ENCODE results near the gene HOXD1.

Gene HOXD1

DNA sequence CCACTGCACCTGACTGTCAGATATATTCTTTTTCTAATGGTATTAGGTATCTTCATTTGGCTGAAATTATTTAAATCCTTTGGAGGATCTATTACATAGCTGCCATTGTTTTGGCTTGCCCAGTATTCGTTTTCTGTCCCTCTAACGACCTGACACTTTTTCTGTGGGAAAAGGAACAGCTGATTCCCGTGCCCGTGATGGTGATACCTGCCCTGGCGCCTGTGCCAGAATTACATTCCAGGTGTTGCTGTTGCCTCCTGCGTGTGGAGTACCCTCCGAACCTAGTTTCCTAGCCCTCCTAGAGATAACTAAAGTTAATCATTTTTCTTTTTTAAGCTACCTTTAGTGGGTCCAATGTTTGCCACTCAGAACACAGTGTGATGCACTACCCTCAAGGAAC is 14.0 kb downstream of the HOXD1 start:
- no peaks in the 10 kb centered on the region for H3K36me3 Mint-ChIP-seq (ENCODE audit: low read depth)
- H3K4me1 Mint-ChIP-seq (ENCODE audit: low read depth) = no peaks in the 10 kb centered on the region
- DNase-seq (ENCODE audit: low spot score) = no peak
- peaks cover 15% of the 10 kb centered on the region for H3K27me3 Mint-ChIP-seq (ENCODE audit: low read depth)
- H3K27ac Mint-ChIP-seq = no peak overlapping the region
- no peak overlapping the region for H3K4me3 Mint-ChIP-seq
- no peaks in the 10 kb centered on the region for H3K9me3 Mint-ChIP-seq

DNA sequence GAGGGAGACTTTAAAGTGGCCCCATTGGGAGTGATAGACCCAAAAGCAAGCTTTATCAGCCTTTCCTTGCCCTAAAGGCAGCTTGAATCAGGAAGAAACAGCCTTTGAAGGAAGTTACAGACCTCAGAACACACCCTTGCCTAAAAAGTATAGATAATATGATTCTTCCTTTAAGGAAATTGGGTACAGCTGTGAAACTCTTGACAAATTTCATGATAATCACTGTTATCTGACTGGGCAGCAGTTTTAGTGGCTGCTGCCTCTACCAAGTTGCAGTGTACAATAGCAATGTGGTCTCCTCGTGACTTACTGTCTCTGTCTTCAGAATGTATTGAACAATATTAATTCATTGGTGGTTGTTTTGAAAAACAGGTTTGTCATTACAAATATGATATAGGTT is 16.7 kb downstream of the HOXD1 start:
- Mint-ChIP-seq H3K9me3 (no peaks in the 10 kb centered on the region), H3K36me3 (ENCODE audit: low read depth) (no peaks in the 10 kb centered on the region), H3K4me1 (ENCODE audit: low read depth) (no peaks in the 10 kb centered on the region), H3K4me3 (no peak overlapping the region), H3K27me3 (ENCODE audit: low read depth) (peaks cover 9% of the 10 kb centered on the region), H3K27ac (no peak overlapping the region)
- no peak for DNase-seq (ENCODE audit: low spot score)

- no peaks in the 10 kb centered on the region for H3K9me3 Mint-ChIP-seq
- no peak overlapping the region for H3K4me3 Mint-ChIP-seq
Measured at GRCh38 chr2:176206136-176206535, 17.7 kb downstream of the HOXD1 start.

DNA sequence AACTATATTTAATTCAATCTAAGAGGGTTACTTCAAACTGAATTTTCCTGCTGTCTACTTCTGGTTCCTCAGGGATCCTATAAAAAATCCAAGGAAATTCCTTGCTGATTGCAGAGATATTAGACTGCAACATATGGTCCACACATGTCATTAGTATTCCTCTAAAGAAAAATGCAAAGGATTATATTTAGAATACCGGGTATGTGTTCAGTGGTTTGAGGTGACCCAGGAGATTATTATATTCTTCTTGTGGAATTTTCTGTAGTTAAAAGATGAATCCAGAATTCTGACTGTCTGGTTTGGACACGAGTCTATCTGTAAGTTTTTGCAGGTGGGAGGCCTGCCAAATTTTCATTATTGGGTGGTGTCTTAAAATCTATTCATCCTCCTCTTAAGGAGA is 18.2 kb downstream of the HOXD1 start:
- no peaks in the 10 kb centered on the region for H3K4me1 Mint-ChIP-seq (ENCODE audit: low read depth)
- no peak overlapping the region for H3K27ac Mint-ChIP-seq
- DNase-seq (ENCODE audit: low spot score) = no peak
- H3K36me3 Mint-ChIP-seq (ENCODE audit: low read depth) = no peaks in the 10 kb centered on the region
- H3K4me3 Mint-ChIP-seq = no peak overlapping the region
- no peaks in the 10 kb centered on the region for H3K9me3 Mint-ChIP-seq
- H3K27me3 Mint-ChIP-seq (ENCODE audit: low read depth) = peaks cover 15% of the 10 kb centered on the region

More at GRCh38 chr2:176206136-176206535, 17.7 kb downstream of the HOXD1 start:
- Mint-ChIP-seq H3K27me3 (ENCODE audit: low read depth) (peaks cover 11% of the 10 kb centered on the region), H3K4me1 (ENCODE audit: low read depth) (no peaks in the 10 kb centered on the region), H3K27ac (no peak overlapping the region), H3K36me3 (ENCODE audit: low read depth) (no peaks in the 10 kb centered on the region)
- DNase-seq (ENCODE audit: low spot score) = no peak

DNA sequence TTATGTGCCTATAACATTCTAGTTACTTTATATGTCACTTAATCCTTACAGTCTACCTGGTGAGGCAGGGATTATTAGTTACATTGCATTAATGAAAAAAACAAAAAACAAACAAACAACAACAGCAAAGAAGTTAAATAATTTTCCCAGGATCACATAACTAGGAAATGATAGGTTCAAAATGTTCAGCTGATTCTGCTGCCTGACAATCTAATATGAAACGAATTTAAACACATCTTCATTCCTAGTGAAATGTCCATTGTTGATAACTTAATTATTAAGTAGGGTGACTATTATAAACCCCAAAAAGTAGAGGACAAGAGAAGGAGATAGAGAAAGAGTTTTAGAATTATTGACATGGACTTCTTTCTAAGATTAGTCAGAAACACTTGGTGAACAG is 22.6 kb downstream of the HOXD1 start:
- H3K9me3 Mint-ChIP-seq = no peaks in the 10 kb centered on the region
- no peak overlapping the region for H3K4me3 Mint-ChIP-seq
- H3K36me3 Mint-ChIP-seq (ENCODE audit: low read depth) = no peaks in the 10 kb centered on the region
- H3K27me3 Mint-ChIP-seq (ENCODE audit: low read depth) = peaks cover 13% of the 10 kb centered on the region
- H3K27ac Mint-ChIP-seq = no peak overlapping the region
- DNase-seq (ENCODE audit: low spot score) = no peak
- H3K4me1 Mint-ChIP-seq (ENCODE audit: low read depth) = no peaks in the 10 kb centered on the region

DNA sequence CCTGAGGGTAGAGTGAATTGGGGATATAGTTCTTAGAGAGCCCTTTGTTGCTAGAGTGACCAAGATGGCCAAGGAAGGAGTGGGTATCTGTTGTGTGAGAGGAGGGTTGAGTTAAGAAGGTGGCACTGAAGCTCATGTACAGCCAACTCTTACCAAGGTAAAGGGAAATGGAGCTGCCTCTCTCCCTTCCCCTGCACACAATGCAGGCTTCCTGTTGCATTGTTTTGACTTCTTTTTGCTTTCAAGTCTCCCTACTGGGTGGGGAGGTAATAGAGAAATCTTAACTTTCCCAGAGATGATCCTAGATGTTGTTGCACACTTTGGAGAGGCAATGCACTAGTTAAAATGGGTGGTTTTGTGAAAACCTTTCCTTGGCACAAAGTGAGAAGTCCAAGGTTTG is 23.8 kb downstream of the HOXD1 start:
- peaks cover 13% of the 10 kb centered on the region for H3K27me3 Mint-ChIP-seq (ENCODE audit: low read depth)
- H3K27ac Mint-ChIP-seq = no peak overlapping the region
- H3K36me3 Mint-ChIP-seq (ENCODE audit: low read depth) = no peaks in the 10 kb centered on the region
- H3K9me3 Mint-ChIP-seq = no peaks in the 10 kb centered on the region
- no peak overlapping the region for H3K4me3 Mint-ChIP-seq
- H3K4me1 Mint-ChIP-seq (ENCODE audit: low read depth) = no peaks in the 10 kb centered on the region
- no peak for DNase-seq (ENCODE audit: low spot score)

DNA sequence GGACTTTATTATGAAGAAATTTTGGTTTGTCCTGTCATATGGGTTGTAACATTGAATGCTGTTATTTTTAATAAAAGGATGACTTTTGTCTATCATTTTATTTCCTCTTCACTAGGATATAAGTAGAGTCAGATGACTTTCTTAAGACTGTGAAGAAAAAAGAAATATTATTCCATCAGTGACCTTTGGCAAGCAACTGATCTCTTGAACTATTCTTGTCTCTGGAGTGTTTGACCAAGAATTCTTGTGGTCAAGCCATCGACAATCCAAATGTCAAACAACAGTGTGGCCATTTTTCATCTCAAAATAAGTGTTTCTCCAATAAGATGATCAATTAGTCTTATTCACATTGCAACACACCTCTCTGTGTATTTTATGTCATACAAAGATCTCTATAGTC is 24.9 kb downstream of the HOXD1 start:
- no peak overlapping the region for H3K4me3 Mint-ChIP-seq
- no peaks in the 10 kb centered on the region for H3K4me1 Mint-ChIP-seq (ENCODE audit: low read depth)
- DNase-seq (ENCODE audit: low spot score) = no peak
- no peaks in the 10 kb centered on the region for H3K36me3 Mint-ChIP-seq (ENCODE audit: low read depth)
- no peaks in the 10 kb centered on the region for H3K9me3 Mint-ChIP-seq
- H3K27me3 Mint-ChIP-seq (ENCODE audit: low read depth) = peaks cover 13% of the 10 kb centered on the region
- H3K27ac Mint-ChIP-seq = no peak overlapping the region

DNA sequence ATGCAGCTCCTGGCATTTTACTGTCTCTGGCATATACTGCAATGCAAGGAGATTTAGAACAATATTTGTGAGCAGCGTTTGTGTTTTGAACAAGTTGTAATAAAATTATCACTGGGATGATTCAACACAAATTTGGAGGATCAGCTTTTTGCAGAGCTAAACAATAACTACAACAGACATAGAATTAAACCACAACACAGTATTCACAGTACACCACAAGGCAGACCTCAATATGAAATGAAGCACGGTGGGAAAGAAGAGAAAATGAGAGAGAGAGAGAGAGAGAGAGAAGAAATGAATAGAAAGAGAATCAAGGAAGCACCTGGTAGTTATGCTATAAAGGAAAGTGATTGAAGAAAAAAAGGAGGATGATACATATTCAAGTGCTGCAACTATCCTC is 39.4 kb downstream of the HOXD1 start:
- no peak for DNase-seq (ENCODE audit: low spot score)
- no peaks in the 10 kb centered on the region for H3K4me1 Mint-ChIP-seq (ENCODE audit: low read depth)
- H3K27me3 Mint-ChIP-seq (ENCODE audit: low read depth) = peaks cover 4% of the 10 kb centered on the region
- H3K9me3 Mint-ChIP-seq = no peaks in the 10 kb centered on the region
- H3K27ac Mint-ChIP-seq = no peak overlapping the region
- H3K4me3 Mint-ChIP-seq = no peak overlapping the region
- H3K36me3 Mint-ChIP-seq (ENCODE audit: low read depth) = no peaks in the 10 kb centered on the region

DNA sequence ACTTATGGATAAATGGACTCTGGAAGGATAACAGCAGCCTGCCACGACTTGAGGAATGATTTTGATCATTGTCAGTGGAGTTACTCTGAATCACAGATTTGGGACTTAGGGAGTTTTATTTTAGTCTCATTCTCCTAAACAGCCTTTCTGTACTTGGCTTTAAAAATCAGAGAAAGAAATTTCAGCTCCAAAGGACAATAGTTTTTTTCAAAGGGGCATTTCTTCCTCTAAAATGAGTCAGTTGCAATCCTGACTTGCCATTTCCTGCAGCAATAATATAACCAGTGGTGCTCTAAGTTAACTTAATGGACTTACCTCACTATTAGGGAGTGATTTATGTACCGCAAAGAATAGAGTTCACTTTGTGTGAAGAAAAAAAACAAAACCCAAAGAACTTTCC is 45.7 kb downstream of the HOXD1 start:
- no peak for DNase-seq (ENCODE audit: low spot score)
- Mint-ChIP-seq H3K27ac (no peak overlapping the region), H3K9me3 (no peaks in the 10 kb centered on the region), H3K27me3 (ENCODE audit: low read depth) (peaks cover 23% of the 10 kb centered on the region), H3K4me1 (ENCODE audit: low read depth) (no peaks in the 10 kb centered on the region), H3K36me3 (ENCODE audit: low read depth) (no peaks in the 10 kb centered on the region), H3K4me3 (no peak overlapping the region)

GRCh38 chr2:176234940-176235339 is 46.5 kb downstream of the HOXD1 start:
- DNase-seq (ENCODE audit: low spot score) = no peak
- Mint-ChIP-seq H3K4me3 (no peak overlapping the region), H3K9me3 (no peaks in the 10 kb centered on the region), H3K27me3 (ENCODE audit: low read depth) (peaks cover 27% of the 10 kb centered on the region), H3K4me1 (ENCODE audit: low read depth) (no peaks in the 10 kb centered on the region), H3K27ac (no peak overlapping the region), H3K36me3 (ENCODE audit: low read depth) (no peaks in the 10 kb centered on the region)

DNA sequence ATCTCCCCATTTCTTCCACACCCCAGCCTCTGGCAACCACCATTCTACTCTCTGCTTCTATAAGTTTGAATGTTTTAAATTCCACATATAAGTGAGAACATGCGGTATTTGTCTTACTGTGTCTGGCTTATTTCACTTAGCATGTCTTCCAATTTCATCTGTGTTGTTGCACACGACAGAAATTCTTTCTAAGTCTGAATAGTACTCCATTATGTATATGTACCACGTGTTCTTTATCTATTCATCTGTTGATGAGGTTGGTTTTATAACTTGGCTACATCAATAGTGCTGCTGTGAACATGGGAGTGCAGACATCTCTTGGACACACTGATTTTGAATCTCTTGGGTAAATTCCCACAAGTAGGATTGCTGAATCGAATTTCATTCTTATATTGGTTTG is 49.0 kb downstream of the HOXD1 start:
- no peak for DNase-seq (ENCODE audit: low spot score)
- no peaks in the 10 kb centered on the region for H3K9me3 Mint-ChIP-seq
- H3K36me3 Mint-ChIP-seq (ENCODE audit: low read depth) = no peaks in the 10 kb centered on the region
- no peak overlapping the region for H3K27ac Mint-ChIP-seq
- H3K4me3 Mint-ChIP-seq = no peak overlapping the region
- no peaks in the 10 kb centered on the region for H3K4me1 Mint-ChIP-seq (ENCODE audit: low read depth)
- H3K27me3 Mint-ChIP-seq (ENCODE audit: low read depth) = peaks cover 27% of the 10 kb centered on the region

DNA sequence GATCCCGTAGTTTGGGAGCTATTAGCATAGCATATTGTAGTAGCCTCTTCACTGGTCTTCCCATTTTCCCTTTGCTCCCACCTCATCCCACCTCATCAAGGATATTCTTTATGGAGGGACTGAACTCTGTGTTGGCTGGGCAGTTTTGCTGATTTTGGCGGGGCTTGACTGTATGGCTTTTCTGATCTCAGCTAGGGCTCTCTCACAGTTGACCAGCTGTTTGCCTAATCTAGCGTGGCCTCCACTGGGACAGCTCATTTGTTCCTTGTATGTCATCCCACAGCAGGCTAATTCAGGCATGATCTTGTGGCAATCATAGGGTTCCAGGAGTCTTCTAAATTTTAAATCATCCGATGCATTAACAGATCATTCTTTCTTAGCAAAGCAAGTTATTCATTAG is 50.6 kb downstream of the HOXD1 start:
- H3K36me3 Mint-ChIP-seq (ENCODE audit: low read depth) = no peaks in the 10 kb centered on the region
- peaks cover 30% of the 10 kb centered on the region for H3K27me3 Mint-ChIP-seq (ENCODE audit: low read depth)
- no peaks in the 10 kb centered on the region for H3K4me1 Mint-ChIP-seq (ENCODE audit: low read depth)
- no peak overlapping the region for H3K4me3 Mint-ChIP-seq
- no peak overlapping the region for H3K27ac Mint-ChIP-seq
- DNase-seq (ENCODE audit: low spot score) = no peak
- H3K9me3 Mint-ChIP-seq = no peaks in the 10 kb centered on the region

GRCh38 chr2:176240301-176240700 is 51.8 kb downstream of the HOXD1 start:
- H3K27ac Mint-ChIP-seq = no peak overlapping the region
- H3K36me3 Mint-ChIP-seq (ENCODE audit: low read depth) = no peaks in the 10 kb centered on the region
- H3K4me1 Mint-ChIP-seq (ENCODE audit: low read depth) = no peaks in the 10 kb centered on the region
- H3K9me3 Mint-ChIP-seq = no peaks in the 10 kb centered on the region
- DNase-seq (ENCODE audit: low spot score) = no peak
- H3K27me3 Mint-ChIP-seq (ENCODE audit: low read depth) = peaks cover 26% of the 10 kb centered on the region
- H3K4me3 Mint-ChIP-seq = no peak overlapping the region
